HEK293T (cell line): ENCODE results near the gene SLC5A2.

Source experiments
- ARNT ChIP-seq: fragments of 450-650 bp; IDR thresholded peaks from 2 replicates; pipeline ENCODE4 v1.6.1; 2017; ENCODE audit warnings: mild to moderate bottlenecking
- FOXK2 ChIP-seq: fragments of 450-650 bp; IDR thresholded peaks from 2 replicates; pipeline ENCODE4 v1.6.1; 2016; ENCODE audit warnings: mild to moderate bottlenecking
- FOXM1 ChIP-seq: fragments of 450-650 bp; IDR thresholded peaks from 2 replicates; pipeline ENCODE4 v1.6.1; 2017; ENCODE audit warnings: mild to moderate bottlenecking, borderline replicate concordance
- L3MBTL2 ChIP-seq: fragments of 450-650 bp; conservative IDR thresholded peaks from 2 replicates; pipeline ENCODE4 v1.6.1; 2016; ENCODE audit warnings: mild to moderate bottlenecking
- LEF1 ChIP-seq: fragments of 450-650 bp; IDR thresholded peaks from 2 replicates; pipeline ENCODE4 v1.6.1; 2017; ENCODE audit warnings: mild to moderate bottlenecking, borderline replicate concordance

- TF ChIP-seq FOXM1 (no peak), FOXK2 (no peak), ARNT (no peak), LEF1 (no peak), L3MBTL2 (no peak; the same call in 1 of the 2 replicates)
Observed at GRCh38 chr16:31451681-31452351, 31.1 kb upstream of the SLC5A2 start.
